Measurements from ENCODE around the gene CXCL16. TPM values are rescaled to one million over a fixed set of nuclear protein-coding genes. Genes with fewer than 3 reads are reported as not detected.

Gene CXCL16
- total and polyA plus RNA-seq, 2 of the 13 experiments (the other 11 are each of a cell fraction or from before 2014, with no cell fraction given): 9.4 to 101 TPM

GRCh38 chr17:4771519-4772234 is 31.9 kb upstream of the CXCL16 start, which contains the start of gene TM4SF5 (continued):
- TF ChIP-seq RFX5 (IDR thresholded peaks at IDR 0.05; ENCODE audit: low read depth, low read length) (no peak), NR1H2 (CRISPR knock-in tag; IDR thresholded peaks at IDR 0.05; ENCODE audit: borderline replicate concordance, low read depth) (0 out of 2 replicates have a peak, but pooled peaks have one; percentile 67), ZSCAN20 (CRISPR knock-in tag; IDR thresholded peaks at IDR 0.05; ENCODE audit: borderline replicate concordance) (0 out of 2 replicates have a peak, but pooled peaks have one; percentile 30), ZBTB20 (CRISPR knock-in tag; IDR thresholded peaks at IDR 0.05; ENCODE audit: borderline replicate concordance, low read depth) (peak; percentile 45; the same call in 1 of the 2 replicates), EED (CRISPR knock-in tag; IDR thresholded peaks at IDR 0.05) (no peak), ZNF781 (CRISPR knock-in tag; IDR thresholded peaks at IDR 0.05; ENCODE audit: borderline replicate concordance, not compliant biosample characterization) (no peak), ZNF251 (CRISPR knock-in tag; IDR thresholded peaks at IDR 0.05) (no peak), PAX8 (CRISPR knock-in tag; IDR thresholded peaks at IDR 0.05; ENCODE audit: borderline replicate concordance) (no peak), DPF2 (CRISPR knock-in tag; IDR thresholded peaks at IDR 0.05; ENCODE audit: borderline replicate concordance, low read depth) (0 out of 2 replicates have a peak, but pooled peaks have one; percentile 48), DMTF1 (CRISPR knock-in tag; IDR thresholded peaks at IDR 0.05) (no peak), ZNF7 (CRISPR knock-in tag; IDR thresholded peaks at IDR 0.05) (no peak), PAWR (CRISPR knock-in tag; IDR thresholded peaks at IDR 0.05; ENCODE audit: borderline replicate concordance) (no peak), ZNF510 (CRISPR knock-in tag; IDR thresholded peaks at IDR 0.05; ENCODE audit: low read depth) (no peak), MEF2D (CRISPR knock-in tag; IDR thresholded peaks at IDR 0.05) (0 out of 2 replicates have a peak, but pooled peaks have one; percentile 65), ZEB1 (IDR thresholded peaks at IDR 0.05; ENCODE audit: insufficient replicate concordance, low read depth) (no peak), PREB (CRISPR knock-in tag; IDR thresholded peaks at IDR 0.05) (no peak), SIN3B (IDR thresholded peaks at IDR 0.05; ENCODE audit: low read length) (no peak; the same call in 1 of the 2 replicates), CSRNP2 (CRISPR knock-in tag; conservative IDR thresholded peaks at IDR 0.05; ENCODE audit: low read depth) (no peak), ZNF343 (CRISPR knock-in tag; IDR thresholded peaks at IDR 0.05) (peak; percentile 66; the same call in 1 of the 2 replicates), ZNF335 (CRISPR knock-in tag; IDR thresholded peaks at IDR 0.05) (peak; percentile 76), ADNP (CRISPR knock-in tag; IDR thresholded peaks at IDR 0.05) (no peak), CENPBD1 (CRISPR knock-in tag; IDR thresholded peaks at IDR 0.05; ENCODE audit: borderline replicate concordance, low read depth) (no peak), ZMYM2 (CRISPR knock-in tag; IDR thresholded peaks at IDR 0.05) (peak; percentile 74), ZFP90 (CRISPR knock-in tag; IDR thresholded peaks at IDR 0.05; ENCODE audit: borderline replicate concordance) (peak; percentile 80; the same call in 1 of the 2 replicates), THYN1 (CRISPR knock-in tag; IDR thresholded peaks at IDR 0.05; ENCODE audit: borderline replicate concordance, low read depth) (no peak; the same call in 1 of the 2 replicates)

All from HepG2 (cell line).